SU-DHL-6 (cell line): ENCODE results near the gene MYOCD.

Experiments used
- H2AFZ ChIP-seq: fragments of 200-600 bp; sonication (generic); 2 replicates; pipeline ENCODE4 v1.6.1; 2014; ENCODE audit warnings: low read depth, mild to moderate bottlenecking, moderate library complexity, mixed read lengths, antibody characterized with exemption, low read length; ENCODE audit not compliant: severe bottlenecking
- H3F3A ChIP-seq: fragments of 200-600 bp; shearing (Covaris generic); 2 replicates; pipeline ENCODE4 v1.6.0; 2016; ENCODE audit warnings: antibody characterized with exemption, mild to moderate bottlenecking; ENCODE audit not compliant: insufficient read depth
- H3K27ac ChIP-seq: fragments of 200-600 bp; sonication (generic); 2 replicates; pipeline ENCODE4 v1.5.1; 2016; ENCODE audit warnings: low read depth, mild to moderate bottlenecking, low read length, moderate library complexity, mixed read lengths
- H3K27me3 ChIP-seq: fragments of 200-600 bp; sonication (generic), shearing (Covaris generic); 2 replicates; pipeline ENCODE4 v1.6.0; 2014; ENCODE audit warnings: mild to moderate bottlenecking, low read length
- H3K36me3 ChIP-seq: fragments of 200-600 bp; sonication (generic); 2 replicates; pipeline ENCODE4 v1.6.1; 2014; ENCODE audit warnings: mild to moderate bottlenecking, low read length, mixed read lengths
- H3K4me2 ChIP-seq: fragments of 300-600, 200-600 bp; shearing (Covaris generic), sonication (generic); 2 replicates; pipeline ENCODE4 v1.6.0; 2014; ENCODE audit warnings: low read length, low read depth, mild to moderate bottlenecking; ENCODE audit not compliant: poor library complexity, severe bottlenecking
- H3K4me3 ChIP-seq: fragments of 200-600 bp; sonication (generic); 2 replicates; pipeline ENCODE4 v1.5.1; 2014; ENCODE audit warnings: antibody characterized with exemption, low read length, mild to moderate bottlenecking, mixed read lengths; ENCODE audit not compliant: insufficient read depth, poor library complexity, severe bottlenecking
- H3K79me2 ChIP-seq: fragments of 200-600 bp; sonication (generic); 2 replicates; pipeline ENCODE4 v1.6.1; 2014; ENCODE audit warnings: mild to moderate bottlenecking, low read length, moderate library complexity; ENCODE audit not compliant: insufficient read depth
- H3K9ac ChIP-seq: fragments of 200-600 bp; sonication (generic); 2 replicates; pipeline ENCODE4 v1.7.0; 2014; ENCODE audit warnings: mild to moderate bottlenecking, low read length
- H3K9me2 ChIP-seq: fragments of 200-600 bp; sonication (generic); replicated peaks from 2 replicates; pipeline ENCODE4 v1.6.1; 2014; ENCODE audit warnings: low read length; ENCODE audit not compliant: insufficient read depth
- H3K9me3 ChIP-seq: fragments of 200-600 bp; sonication (generic); 2 replicates; pipeline ENCODE4 v1.6.1; 2014; ENCODE audit warnings: low read length, mixed read lengths; ENCODE audit not compliant: insufficient read depth
- H4K20me1 ChIP-seq: fragments of 200-600 bp; sonication (generic); 2 replicates; pipeline ENCODE4 v1.6.1; 2014; ENCODE audit warnings: low read depth, mild to moderate bottlenecking, antibody characterized with exemption, low read length, moderate library complexity, mixed read lengths
- CTCF ChIP-seq: fragments of 200-600 bp; sonication (generic); IDR thresholded peaks from one replicate; pipeline ENCODE4 v1.5.1; 2017; ENCODE audit warnings: antibody characterized with exemption, mild to moderate bottlenecking, low read length, moderate library complexity; ENCODE audit not compliant: insufficient read depth, poor library complexity, severe bottlenecking
- EZH2phosphoT487 ChIP-seq: fragments of 200-600 bp; sonication (generic), shearing (Covaris generic); conservative IDR thresholded peaks from 2 replicates; pipeline ENCODE4 v1.6.1; 2018; ENCODE audit warnings: mild to moderate bottlenecking, antibody characterized with exemption, low read length, moderate library complexity, mixed read lengths

MYOCD gene

GRCh38 chr17:12627177-12627629 is 38.5 kb upstream of the MYOCD start:
- Histone ChIP-seq H3K27me3 (no peaks in the 10 kb centered on the region), H3K4me3 (no peak overlapping the region), H3K9ac (no peak overlapping the region), H4K20me1 (no peaks in the 10 kb centered on the region), H2AFZ (no peak overlapping the region), H3F3A (no peaks in the 10 kb centered on the region), H3K4me2 (no peak overlapping the region), H3K79me2 (no peaks in the 10 kb centered on the region), H3K27ac (no peak overlapping the region), H3K9me3 (no peaks in the 10 kb centered on the region), H3K36me3 (no peaks in the 10 kb centered on the region), H3K9me2 (no peaks in the 10 kb centered on the region)
- no peak for TF ChIP-seq EZH2phosphoT487
- TF ChIP-seq CTCF = no peak

GRCh38 chr17:12627781-12628451 is 37.8 kb upstream of the MYOCD start:
- TF ChIP-seq CTCF (no peak), EZH2phosphoT487 (no peak)
- Histone ChIP-seq H3K4me2 (no peak overlapping the region), H4K20me1 (no peaks in the 10 kb centered on the region), H3K4me3 (no peak overlapping the region), H3K9ac (no peak overlapping the region), H2AFZ (no peak overlapping the region), H3F3A (no peaks in the 10 kb centered on the region), H3K9me3 (no peaks in the 10 kb centered on the region), H3K27me3 (no peaks in the 10 kb centered on the region), H3K79me2 (no peaks in the 10 kb centered on the region), H3K9me2 (no peaks in the 10 kb centered on the region), H3K36me3 (no peaks in the 10 kb centered on the region), H3K27ac (no peak overlapping the region)

GRCh38 chr17:12631076-12631475 is 34.6 kb upstream of the MYOCD start:
- H3K9ac ChIP-seq = no peak overlapping the region
- H3K9me2 ChIP-seq = no peaks in the 10 kb centered on the region
- no peak overlapping the region for H3K4me3 ChIP-seq
- no peak overlapping the region for H3K27ac ChIP-seq
- no peak overlapping the region for H2AFZ ChIP-seq
- H3K27me3 ChIP-seq = no peaks in the 10 kb centered on the region
- H3F3A ChIP-seq = no peaks in the 10 kb centered on the region
- TF ChIP-seq EZH2phosphoT487 (no peak), CTCF (no peak)
- no peaks in the 10 kb centered on the region for H3K36me3 ChIP-seq
- H3K79me2 ChIP-seq = no peaks in the 10 kb centered on the region
- H3K9me3 ChIP-seq = no peaks in the 10 kb centered on the region
- H4K20me1 ChIP-seq = no peaks in the 10 kb centered on the region
- no peak overlapping the region for H3K4me2 ChIP-seq
